Stomach (tissue), 4 donors: Measurements from ENCODE around the gene SDHA.
"Not testable (repeated sequence)": the region's sequence is repeated elsewhere in the genome, so short reads cannot be mapped to it uniquely, and the experiment has no call there.

Experiments used
- EP300 ChIP-seq: sonication (generic); formaldehyde crosslinking; IDR thresholded peaks from one replicate; pipeline ENCODE4 v1.6.1; 2017; ENCODE audit warnings: antibody characterized with exemption
- POLR2AphosphoS5 ChIP-seq, 3 donors: sonication (generic); formaldehyde crosslinking; IDR thresholded peaks; one replicate each; pipeline ENCODE4 v1.6.1; 2016; ENCODE audit warnings: antibody characterized with exemption in 3 of 3
- TF ChIP-seq, protein P1 (sequence below), 7 experiments: fragments of 450-650 bp in 4 of 7; fragments of 200-600 bp in 3 of 7; sonication (generic) in 3 of 7; IDR thresholded peaks; one replicate each; pipeline ENCODE4 v1.5.1; 2016 to 2019; ENCODE audit warnings: antibody characterized with exemption in 7 of 7, control low read depth in 2 of 7, mild to moderate bottlenecking in 1 of 7

GRCh38 chr5:297991-298736 is 80.0 kb downstream of the SDHA start:
- TF ChIP-seq, protein P1, sequence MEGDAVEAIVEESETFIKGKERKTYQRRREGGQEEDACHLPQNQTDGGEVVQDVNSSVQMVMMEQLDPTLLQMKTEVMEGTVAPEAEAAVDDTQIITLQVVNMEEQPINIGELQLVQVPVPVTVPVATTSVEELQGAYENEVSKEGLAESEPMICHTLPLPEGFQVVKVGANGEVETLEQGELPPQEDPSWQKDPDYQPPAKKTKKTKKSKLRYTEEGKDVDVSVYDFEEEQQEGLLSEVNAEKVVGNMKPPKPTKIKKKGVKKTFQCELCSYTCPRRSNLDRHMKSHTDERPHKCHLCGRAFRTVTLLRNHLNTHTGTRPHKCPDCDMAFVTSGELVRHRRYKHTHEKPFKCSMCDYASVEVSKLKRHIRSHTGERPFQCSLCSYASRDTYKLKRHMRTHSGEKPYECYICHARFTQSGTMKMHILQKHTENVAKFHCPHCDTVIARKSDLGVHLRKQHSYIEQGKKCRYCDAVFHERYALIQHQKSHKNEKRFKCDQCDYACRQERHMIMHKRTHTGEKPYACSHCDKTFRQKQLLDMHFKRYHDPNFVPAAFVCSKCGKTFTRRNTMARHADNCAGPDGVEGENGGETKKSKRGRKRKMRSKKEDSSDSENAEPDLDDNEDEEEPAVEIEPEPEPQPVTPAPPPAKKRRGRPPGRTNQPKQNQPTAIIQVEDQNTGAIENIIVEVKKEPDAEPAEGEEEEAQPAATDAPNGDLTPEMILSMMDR (IDR thresholded peaks at IDR 0.05), result not testable (repeated sequence)
- TF ChIP-seq EP300; POLR2AphosphoS5 (IDR thresholded peaks at IDR 0.05): not testable (repeated sequence)
